Astrocyte of the cerebellum (primary cell): Measurements from ENCODE around the gene LCN2.

Experiments used
- DNase-seq: peaks from one replicate; pipeline ENCODE4 v3.0.0-alpha.2; 2011; ENCODE audit warnings: low read depth
- H3K4me3 ChIP-seq: 2 replicates; pipeline ENCODE4 v1.5.1; 2011; ENCODE audit warnings: mild to moderate bottlenecking, low read depth, low read length, moderate library complexity
- in situ Hi-C: cut with HindIII; loops from 2 replicates; pipeline ENCODE4 v1.10.0; 2017; ENCODE audit warnings: low sequenced_read_pairs
- TF ChIP-seq, protein P1 (sequence below): IDR thresholded peaks from 2 replicates; pipeline ENCODE4 v1.5.1; 2012; ENCODE audit warnings: low read length, low read depth, moderate library complexity, mild to moderate bottlenecking; ENCODE audit errors: missing control alignments

Gene LCN2

GRCh38 chr9:128169925-128170324 lies 20.7 kb downstream of the LCN2 start:
- TF ChIP-seq, protein P1, sequence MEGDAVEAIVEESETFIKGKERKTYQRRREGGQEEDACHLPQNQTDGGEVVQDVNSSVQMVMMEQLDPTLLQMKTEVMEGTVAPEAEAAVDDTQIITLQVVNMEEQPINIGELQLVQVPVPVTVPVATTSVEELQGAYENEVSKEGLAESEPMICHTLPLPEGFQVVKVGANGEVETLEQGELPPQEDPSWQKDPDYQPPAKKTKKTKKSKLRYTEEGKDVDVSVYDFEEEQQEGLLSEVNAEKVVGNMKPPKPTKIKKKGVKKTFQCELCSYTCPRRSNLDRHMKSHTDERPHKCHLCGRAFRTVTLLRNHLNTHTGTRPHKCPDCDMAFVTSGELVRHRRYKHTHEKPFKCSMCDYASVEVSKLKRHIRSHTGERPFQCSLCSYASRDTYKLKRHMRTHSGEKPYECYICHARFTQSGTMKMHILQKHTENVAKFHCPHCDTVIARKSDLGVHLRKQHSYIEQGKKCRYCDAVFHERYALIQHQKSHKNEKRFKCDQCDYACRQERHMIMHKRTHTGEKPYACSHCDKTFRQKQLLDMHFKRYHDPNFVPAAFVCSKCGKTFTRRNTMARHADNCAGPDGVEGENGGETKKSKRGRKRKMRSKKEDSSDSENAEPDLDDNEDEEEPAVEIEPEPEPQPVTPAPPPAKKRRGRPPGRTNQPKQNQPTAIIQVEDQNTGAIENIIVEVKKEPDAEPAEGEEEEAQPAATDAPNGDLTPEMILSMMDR, result no peak
- in situ Hi-C loops, result no loop called here
- H3K4me3 ChIP-seq, result no peak overlapping the region
- no peak for DNase-seq

DNA sequence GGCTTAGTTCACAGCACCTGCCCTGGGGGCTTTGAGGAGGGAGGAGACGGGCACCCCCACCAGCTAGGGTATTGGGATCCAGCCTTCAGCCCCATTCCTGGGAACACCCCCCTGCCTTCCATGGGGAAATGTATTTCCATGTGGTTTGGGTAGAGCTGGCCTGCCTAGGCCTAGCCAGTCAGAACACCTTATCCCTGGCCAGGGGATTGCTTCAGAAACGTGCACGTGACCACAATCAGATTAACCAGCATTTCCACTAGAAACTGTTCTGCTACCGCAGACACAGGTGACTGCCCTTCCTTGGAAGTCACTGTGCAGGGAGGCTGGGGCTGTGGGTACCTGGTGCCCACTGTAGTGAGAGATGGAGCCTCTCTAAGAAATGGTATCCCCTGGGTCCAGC lies 24.8 kb downstream of the LCN2 start:
- in situ Hi-C loops, result no loop called here
- TF ChIP-seq, protein P1, result no peak
- no peak overlapping the region for H3K4me3 ChIP-seq
- no peak for DNase-seq

- TF ChIP-seq, protein P1, result no peak
- in situ Hi-C loops, result no loop called here
Observed at GRCh38 chr9:128175102-128175563, 25.9 kb downstream of the LCN2 start.

DNA sequence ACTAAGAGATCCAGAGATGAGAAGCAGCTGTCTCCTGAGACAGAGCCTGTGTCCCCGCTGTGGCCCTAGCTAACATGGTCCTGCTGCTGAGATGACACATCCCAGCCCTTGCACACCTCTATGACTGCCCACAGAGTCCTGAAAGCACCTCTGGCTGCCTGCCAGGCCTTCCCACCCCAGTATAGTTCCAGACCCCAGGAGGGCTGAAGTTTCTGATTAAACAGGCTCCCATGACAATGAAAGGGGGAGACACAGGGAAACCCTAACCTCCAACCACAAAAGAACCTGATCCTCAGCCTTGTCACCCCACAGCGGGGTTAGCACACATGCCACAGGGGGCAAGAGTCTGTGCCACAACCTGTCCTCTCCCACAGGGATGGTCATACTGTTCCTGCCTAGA lies 26.5 kb downstream of the LCN2 start:
- no peak overlapping the region for H3K4me3 ChIP-seq
- in situ Hi-C loops, result no loop called here
- TF ChIP-seq, protein P1, result no peak
- no peak for DNase-seq

More at GRCh38 chr9:128175102-128175563, 25.9 kb downstream of the LCN2 start:
- no peak overlapping the region for H3K4me3 ChIP-seq
- peak; percentile 23 for DNase-seq

GRCh38 chr9:128178806-128179431 lies 29.7 kb downstream of the LCN2 start:
- in situ Hi-C loops, result no loop called here
- no peak overlapping the region for H3K4me3 ChIP-seq
- TF ChIP-seq, protein P1, result no peak
- DNase-seq, result no peak

GRCh38 chr9:128180001-128180400 lies 30.7 kb downstream of the LCN2 start:
- in situ Hi-C loops, result no loop called here
- no peak overlapping the region for H3K4me3 ChIP-seq
- TF ChIP-seq, protein P1, result no peak

More at GRCh38 chr9:128180001-128180400, 30.7 kb downstream of the LCN2 start:
- no peak for DNase-seq
